NAMALWA (cell line): ENCODE measurements around the gene FHDC1.
"Not testable (repeated sequence)": the region's sequence is repeated elsewhere in the genome, so short reads cannot be mapped to it uniquely, and the experiment has no call there.

Experiments
- DNase-seq: peaks from one replicate; pipeline ENCODE4 v3.0.0-alpha.2; 2015; ENCODE audit warnings: low spot score

The FHDC1 gene

DNA sequence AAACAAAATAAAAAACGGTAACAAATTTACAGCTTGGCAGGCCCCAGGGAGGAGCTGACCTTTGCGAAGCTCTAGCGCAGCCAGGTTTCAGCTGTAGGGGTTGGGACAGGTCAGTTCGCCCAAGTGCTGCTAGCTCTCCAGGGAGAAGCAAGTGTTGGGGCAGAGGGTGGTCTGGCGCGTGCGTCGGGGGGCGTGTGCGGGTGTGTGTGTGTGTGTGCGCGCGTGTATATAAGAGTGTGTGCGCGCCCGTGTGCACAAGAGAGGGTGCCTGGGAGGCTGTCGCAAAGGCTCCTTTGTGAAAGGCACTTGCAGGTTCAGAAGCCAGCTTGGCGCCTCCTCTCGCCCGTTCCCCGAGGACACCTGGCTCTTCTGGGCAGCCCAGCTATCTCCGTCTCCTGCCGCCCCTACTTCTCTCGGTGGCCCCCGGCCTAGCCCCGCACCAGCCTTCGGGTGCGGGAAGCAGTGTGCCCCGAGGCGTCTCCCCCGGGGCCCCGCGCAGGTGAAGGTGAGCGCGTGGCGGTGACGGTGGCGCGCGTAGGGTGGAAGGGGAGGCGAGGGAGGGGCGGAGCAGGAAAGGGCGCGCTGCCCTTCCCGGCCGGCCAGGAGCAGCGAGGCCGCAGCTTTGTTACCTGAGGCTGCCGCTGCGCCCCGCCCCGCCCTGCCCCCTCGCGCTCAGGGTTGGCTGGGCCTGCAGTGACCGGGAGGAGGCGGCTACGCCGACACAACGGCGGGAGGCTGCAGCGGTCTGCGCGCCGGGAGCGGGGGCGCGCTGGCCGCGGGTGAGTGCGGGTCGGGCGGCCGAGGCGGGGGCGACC lies at the start of gene FHDC1:
TSS of gene FHDC1 (plus strand) at position 693 of the 815 bp plus-strand sequence. CDS start 6,735 bp downstream, outside the sequence.
- DNase-seq, result no peak

- DNase-seq, result no peak
Measured at GRCh38 chr4:152887981-152888380, 48.1 kb upstream of the FHDC1 start.

DNA sequence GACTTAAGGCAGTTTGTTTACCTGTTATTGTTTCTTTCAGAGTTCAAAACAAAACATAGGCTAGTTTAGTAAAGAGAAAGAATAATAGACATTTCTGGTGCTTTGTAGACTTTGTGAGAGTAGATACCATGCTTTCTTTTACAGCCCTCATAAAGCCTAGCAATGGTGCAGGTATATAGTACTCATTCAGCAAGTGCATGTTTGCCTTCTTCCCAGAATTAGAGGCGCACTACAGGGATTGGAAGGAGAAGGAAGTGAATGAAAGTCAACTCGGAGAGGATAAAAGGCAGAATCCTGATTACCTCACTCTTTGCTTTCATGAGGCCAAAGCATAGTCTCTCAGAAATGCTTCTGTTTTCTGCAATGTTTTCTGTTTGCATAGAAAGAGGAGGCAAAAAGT lies 43.1 kb upstream of the FHDC1 start:
- no peak for DNase-seq

- DNase-seq, result no peak
Measured at GRCh38 chr4:152894673-152895072, 41.5 kb upstream of the FHDC1 start.

DNA sequence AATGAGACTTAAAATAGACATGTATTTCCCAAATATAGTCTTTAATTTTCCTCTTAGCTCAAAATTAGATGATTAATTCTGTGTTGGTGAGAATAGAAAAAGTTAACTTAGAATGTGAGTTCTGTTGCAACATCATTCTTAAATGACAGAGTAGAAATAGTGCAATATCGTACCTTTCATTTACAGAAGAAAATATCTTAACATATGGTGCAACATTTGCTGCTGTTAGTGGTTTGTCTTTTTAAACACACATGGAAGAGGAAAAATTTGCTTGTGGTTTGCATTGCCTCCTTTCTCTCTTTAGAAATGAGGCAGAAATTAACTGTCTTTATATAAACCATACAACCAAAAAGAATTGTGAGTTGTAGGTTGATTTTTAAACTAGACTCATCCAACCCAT lies 39.3 kb upstream of the FHDC1 start:
- DNase-seq, result no peak

GRCh38 chr4:152898133-152898532 lies 38.0 kb upstream of the FHDC1 start:
- not testable (repeated sequence) for DNase-seq

GRCh38 chr4:152898606-152899005 lies 37.5 kb upstream of the FHDC1 start:
- no peak for DNase-seq

- DNase-seq, result no peak
Measured at GRCh38 chr4:152900395-152900794, 35.7 kb upstream of the FHDC1 start.

DNA sequence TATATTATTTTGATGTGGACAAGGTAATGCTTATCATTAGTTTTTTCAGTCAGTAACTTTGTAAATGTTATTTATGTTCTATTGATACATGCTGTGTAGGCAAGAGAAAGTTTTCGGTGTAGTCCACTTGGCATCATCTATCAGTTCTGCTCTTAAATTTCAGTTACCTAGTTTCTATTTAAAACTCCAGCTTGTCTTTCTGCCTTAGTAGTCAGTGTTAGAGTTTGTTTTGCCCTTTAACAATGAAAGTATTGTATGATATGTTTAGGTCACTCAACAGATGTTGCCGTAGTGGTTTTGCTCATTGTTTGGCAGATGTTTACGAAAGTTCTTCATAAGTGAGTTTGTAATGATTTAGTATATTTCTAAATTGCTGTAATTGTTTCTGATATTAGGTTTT lies 34.9 kb upstream of the FHDC1 start:
- DNase-seq, result no peak

DNA sequence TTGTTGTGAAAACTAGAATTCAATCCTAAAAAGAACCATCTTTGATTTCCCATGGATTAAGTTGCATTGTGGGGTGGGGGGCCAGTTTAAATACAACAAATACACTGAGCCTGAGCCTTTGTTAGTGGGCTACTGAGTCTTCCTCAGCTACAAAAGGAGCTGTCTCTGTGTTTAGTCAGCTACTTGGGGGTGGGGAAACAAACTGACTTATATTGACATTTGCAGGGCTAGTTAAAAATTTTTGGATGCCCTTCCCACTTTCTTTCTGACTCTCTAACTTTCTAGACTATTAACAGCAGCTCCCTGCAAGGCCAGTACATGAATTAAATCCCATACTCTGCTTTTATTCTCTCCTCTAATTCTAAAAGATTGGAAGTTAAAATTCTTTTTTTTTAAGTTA lies 32.5 kb upstream of the FHDC1 start:
- DNase-seq, result no peak

GRCh38 chr4:152909901-152910300 lies 26.2 kb upstream of the FHDC1 start:
- DNase-seq, result no peak

GRCh38 chr4:152910521-152910920 lies 25.6 kb upstream of the FHDC1 start:
- DNase-seq, result no peak

DNA sequence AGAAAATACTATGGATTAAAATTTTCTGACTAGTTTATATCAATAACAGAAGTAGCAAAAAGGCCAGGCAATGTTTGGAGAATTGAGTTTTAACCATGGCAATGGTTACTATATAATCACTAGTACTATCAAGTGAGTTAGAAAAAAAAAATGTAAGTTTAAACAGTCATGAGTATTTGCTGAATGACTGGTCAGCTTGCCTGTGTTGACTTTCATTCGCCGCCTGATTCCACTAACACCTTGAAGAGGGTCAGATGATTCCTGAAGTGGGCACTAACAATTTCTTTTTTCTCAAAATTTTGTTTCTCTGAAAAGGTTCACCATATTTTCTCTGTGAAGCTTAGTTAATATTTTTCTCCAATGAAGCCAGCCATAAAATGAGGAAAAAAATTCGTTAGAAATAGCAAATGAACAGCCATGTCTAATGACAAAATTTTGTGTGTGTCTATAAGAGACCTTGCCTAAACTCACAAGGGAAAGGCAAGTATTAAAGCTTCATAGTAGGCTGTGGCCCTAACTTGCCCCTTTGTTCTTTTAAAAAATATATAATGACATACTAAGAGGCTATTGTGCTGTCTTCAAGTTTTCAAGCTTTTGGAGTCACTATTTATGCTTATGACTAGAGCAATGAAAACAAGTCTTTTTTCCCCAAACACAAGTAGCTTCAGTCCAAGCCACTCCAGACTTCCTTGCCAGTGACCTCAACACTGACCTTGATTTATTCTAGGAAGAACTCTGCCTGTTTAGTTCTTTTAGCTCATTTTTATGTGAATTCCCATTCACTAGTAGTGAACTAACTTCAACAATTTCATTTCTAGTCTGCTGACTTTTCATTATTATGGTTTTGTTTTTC lies 18.4 kb upstream of the FHDC1 start:
- DNase-seq, result no peak

DNA sequence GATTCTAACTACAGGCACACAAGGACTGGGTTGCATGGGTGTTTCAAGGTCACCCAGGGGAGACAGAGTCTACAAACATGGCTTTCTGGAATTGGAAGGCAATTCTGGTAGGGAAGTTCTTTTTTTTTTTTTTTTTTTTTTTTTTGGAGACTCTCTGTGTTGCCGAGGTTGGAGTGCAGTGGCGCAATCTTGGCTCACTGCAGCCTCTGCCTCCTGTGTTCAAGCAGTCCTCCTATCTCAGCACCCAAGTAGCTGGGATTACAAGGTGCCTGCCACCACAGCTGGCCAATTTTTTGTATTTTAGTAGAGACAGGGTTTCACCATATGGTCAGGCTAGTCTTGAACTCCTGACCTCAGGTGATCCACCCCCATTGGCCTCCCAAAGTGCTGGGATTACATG lies 16.3 kb upstream of the FHDC1 start:
- DNase-seq, result no peak

GRCh38 chr4:152920768-152921167 lies 15.4 kb upstream of the FHDC1 start:
- peak; percentile 19 for DNase-seq

DNA sequence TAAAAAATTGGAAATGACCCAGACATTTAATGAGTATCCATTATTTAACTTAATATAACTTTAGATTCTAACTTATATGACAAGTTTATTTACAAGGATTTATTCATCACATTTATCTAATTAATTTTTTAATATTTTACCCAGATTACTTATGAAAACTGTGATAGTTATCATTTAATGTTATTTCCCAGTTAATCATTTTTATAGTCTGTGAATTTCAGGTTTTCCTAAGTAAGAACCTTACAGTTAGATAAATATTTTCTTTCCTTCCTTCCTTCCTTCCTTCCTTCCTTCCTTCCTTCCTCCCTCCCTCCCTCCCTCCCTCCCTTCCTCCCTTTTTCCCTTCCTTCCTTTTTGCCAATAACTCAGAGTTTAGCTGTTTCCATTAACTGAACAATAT lies 14.8 kb upstream of the FHDC1 start:
- no peak for DNase-seq

GRCh38 chr4:152925851-152926250 lies 10.3 kb upstream of the FHDC1 start:
- no peak for DNase-seq

DNA sequence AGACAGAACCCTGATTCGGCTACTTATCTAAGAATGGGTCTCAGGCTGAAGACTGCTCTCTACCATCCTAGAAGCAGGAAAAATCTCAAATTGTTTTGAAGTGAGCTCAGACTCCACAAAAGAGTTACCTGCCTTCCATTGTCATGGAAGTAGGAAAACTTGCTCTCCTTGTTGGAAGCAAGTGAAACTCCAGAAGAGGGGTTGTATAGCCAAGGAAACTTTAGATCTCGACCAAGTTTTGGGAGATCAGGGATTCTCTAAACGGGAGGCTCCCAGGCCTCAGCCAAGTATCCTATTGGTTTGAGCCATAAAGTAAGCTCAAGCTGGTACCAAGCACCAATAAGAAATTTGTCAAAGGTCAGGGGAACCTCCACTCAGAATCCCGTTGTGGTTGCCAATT lies 9.2 kb upstream of the FHDC1 start:
- no peak for DNase-seq

DNA sequence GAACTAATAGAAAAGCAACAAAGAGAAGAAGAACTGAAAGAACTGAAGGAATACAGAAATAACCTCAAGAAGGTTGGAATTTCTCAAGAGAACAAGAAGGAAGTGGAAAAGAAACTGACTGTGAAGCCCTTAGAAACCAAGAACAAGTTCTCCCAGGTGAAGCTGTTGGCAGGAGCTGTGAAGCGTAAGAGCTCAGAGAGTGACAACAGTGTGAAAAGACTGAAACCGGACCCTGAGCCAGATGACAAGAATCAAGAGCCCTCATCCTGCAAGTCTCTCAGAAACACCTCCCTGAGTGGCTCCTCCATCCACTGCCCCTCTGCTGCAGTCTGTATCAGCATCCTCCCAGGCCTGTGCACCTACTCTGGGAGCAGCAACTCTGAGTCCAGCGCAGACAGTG lies 8.4 kb upstream of the FHDC1 start:
- no peak for DNase-seq

DNA sequence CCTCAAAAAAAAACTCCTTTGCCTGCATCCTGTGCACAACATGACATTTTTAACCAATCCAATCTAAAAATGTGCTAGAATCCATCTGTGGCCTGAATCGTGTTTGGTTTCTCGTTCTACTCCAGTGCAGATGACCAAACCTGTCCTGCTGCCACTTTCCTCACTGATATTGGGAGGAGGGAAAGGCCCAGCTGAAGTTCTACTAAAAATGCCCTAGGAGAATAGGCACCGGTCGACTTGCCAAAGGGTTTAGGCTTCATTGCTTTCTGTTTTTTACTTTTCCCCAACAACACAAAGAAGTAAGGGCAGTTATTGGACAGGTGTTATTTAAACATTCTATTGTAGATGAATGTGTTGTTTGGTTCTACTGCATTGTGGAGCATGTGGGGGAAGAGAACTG lies 7.8 kb upstream of the FHDC1 start:
- DNase-seq, result no peak

DNA sequence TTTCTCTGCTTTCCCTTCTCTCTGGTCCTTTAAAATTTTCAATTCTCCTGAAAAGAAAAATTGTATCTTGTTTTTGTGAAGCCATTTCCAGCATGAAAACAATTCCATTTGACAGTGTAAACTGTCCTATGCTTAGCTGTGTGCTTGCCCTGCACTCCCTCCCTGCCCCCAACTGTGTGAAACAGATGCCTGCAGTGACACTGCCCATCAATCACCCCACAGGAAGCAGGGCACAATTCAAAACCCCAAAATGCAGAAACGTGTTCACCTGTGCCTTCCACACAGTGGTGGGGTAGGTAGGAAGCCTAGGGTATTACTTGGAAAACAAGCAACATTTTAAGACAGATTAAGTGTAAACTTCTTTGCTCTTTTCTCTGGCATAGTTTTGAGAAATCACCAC lies 6.2 kb upstream of the FHDC1 start:
- no peak for DNase-seq

- DNase-seq, result peak; percentile 10
Measured at GRCh38 chr4:152935143-152935542, 980 bp upstream of the FHDC1 start.
